ENCODE measurements around the gene MARCHF2. TPM values are rescaled to one million over a fixed set of nuclear protein-coding genes. Genes with fewer than 3 reads are reported as not detected.

The MARCHF2 gene
- total RNA-seq, 1 experiment from 2014 or later = 20.2 TPM

GRCh38 chr19:8486661-8487136, 73.6 kb downstream of the MARCHF2 start (continued):
- TF ChIP-seq, protein P1, sequence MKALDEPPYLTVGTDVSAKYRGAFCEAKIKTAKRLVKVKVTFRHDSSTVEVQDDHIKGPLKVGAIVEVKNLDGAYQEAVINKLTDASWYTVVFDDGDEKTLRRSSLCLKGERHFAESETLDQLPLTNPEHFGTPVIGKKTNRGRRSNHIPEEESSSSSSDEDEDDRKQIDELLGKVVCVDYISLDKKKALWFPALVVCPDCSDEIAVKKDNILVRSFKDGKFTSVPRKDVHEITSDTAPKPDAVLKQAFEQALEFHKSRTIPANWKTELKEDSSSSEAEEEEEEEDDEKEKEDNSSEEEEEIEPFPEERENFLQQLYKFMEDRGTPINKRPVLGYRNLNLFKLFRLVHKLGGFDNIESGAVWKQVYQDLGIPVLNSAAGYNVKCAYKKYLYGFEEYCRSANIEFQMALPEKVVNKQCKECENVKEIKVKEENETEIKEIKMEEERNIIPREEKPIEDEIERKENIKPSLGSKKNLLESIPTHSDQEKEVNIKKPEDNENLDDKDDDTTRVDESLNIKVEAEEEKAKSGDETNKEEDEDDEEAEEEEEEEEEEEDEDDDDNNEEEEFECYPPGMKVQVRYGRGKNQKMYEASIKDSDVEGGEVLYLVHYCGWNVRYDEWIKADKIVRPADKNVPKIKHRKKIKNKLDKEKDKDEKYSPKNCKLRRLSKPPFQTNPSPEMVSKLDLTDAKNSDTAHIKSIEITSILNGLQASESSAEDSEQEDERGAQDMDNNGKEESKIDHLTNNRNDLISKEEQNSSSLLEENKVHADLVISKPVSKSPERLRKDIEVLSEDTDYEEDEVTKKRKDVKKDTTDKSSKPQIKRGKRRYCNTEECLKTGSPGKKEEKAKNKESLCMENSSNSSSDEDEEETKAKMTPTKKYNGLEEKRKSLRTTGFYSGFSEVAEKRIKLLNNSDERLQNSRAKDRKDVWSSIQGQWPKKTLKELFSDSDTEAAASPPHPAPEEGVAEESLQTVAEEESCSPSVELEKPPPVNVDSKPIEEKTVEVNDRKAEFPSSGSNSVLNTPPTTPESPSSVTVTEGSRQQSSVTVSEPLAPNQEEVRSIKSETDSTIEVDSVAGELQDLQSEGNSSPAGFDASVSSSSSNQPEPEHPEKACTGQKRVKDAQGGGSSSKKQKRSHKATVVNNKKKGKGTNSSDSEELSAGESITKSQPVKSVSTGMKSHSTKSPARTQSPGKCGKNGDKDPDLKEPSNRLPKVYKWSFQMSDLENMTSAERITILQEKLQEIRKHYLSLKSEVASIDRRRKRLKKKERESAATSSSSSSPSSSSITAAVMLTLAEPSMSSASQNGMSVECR (CRISPR knock-in tag; IDR thresholded peaks at IDR 0.05; ENCODE audit: borderline replicate concordance) = no peak
- no peak for TF ChIP-seq TEAD4 (CRISPR knock-in tag; IDR thresholded peaks at IDR 0.05)

DNA sequence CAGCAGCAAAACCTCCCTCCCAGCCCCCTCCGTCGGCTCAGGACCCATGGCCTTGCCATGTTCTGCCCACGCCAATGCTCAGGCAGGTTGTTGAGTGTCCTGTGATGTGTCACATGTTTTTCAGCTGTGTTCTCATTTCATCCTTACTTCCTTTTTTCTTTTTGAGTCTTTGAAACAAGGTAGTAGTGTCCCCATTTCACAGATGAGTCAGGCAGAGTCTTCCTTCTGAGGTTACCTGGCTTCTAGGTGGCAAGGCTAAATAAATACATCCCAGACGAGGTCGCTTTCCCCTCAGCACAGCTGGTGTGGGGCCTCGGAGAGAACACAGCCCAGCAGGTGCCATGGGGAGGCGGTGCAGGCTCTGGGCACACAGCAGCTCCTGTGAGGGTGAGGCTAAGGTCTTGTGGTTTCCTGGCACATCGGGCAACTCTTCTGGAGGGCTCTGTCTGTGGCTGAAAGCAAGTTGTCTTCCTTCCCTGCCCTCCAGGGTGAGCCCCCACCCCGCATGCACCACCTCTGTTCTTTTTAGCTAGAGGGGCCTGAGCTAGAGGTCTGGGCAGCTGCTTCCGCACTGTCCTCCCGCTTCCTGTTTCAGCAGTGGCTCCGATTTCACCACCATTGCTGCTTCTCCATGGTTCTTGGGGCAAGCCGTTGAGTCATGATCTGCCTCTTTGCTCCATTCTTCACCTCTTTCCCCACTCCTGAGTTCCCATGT, 74.2 kb downstream of the MARCHF2 start:
- Mint-ChIP-seq H3K4me1 (peaks cover 5% of the 10 kb centered on the region; the same call in 1 of the 2 replicates), H3K9me3 (no peaks in the 10 kb centered on the region), H3K36me3 (peaks cover 66% of the 10 kb centered on the region), H3K27me3 (ENCODE audit: low read depth) (no peaks in the 10 kb centered on the region), H3K4me3 (no peak overlapping the region), H3K27ac (peak overlapping the region; percentile 73)
- ChIA-PET CTCF (interaction anchor here (0.5 to 1.2 kb wide), 6 partner anchors 8 to 586 kb away, joined by 3 to 8 read pairs (median 4); partner anchors contain the start of gene ZNF414), POLR2A (interaction anchor here (0.8 kb wide), 2 partner anchors 26 to 74 kb away, joined by 3 to 4 read pairs; partner anchors contain the start of genes MARCHF2 and ZNF414)
- TF ChIP-seq USF1 (CRISPR knock-in tag; IDR thresholded peaks at IDR 0.05) (no peak), ERG (CRISPR knock-in tag; IDR thresholded peaks at IDR 0.05) (no peak), IRF2 (CRISPR knock-in tag; IDR thresholded peaks at IDR 0.05; ENCODE audit: borderline replicate concordance, low read depth) (no peak), GRHL2 (CRISPR knock-in tag; IDR thresholded peaks at IDR 0.05; ENCODE audit: insufficient replicate concordance, severe bottlenecking) (no peak), FOXJ3 (CRISPR knock-in tag; IDR thresholded peaks at IDR 0.05; ENCODE audit: borderline replicate concordance) (no peak), ZMAT4 (CRISPR knock-in tag; IDR thresholded peaks at IDR 0.05) (no peak), SMAD4 (CRISPR knock-in tag; IDR thresholded peaks at IDR 0.05) (no peak), TEAD4 (CRISPR knock-in tag; IDR thresholded peaks at IDR 0.05) (no peak), GTF2I (CRISPR knock-in tag; conservative IDR thresholded peaks at IDR 0.05) (no peak), CREB1 (CRISPR knock-in tag; IDR thresholded peaks at IDR 0.05) (no peak), ZNF121 (CRISPR knock-in tag; IDR thresholded peaks at IDR 0.05) (no peak)
- TF ChIP-seq, protein P2, sequence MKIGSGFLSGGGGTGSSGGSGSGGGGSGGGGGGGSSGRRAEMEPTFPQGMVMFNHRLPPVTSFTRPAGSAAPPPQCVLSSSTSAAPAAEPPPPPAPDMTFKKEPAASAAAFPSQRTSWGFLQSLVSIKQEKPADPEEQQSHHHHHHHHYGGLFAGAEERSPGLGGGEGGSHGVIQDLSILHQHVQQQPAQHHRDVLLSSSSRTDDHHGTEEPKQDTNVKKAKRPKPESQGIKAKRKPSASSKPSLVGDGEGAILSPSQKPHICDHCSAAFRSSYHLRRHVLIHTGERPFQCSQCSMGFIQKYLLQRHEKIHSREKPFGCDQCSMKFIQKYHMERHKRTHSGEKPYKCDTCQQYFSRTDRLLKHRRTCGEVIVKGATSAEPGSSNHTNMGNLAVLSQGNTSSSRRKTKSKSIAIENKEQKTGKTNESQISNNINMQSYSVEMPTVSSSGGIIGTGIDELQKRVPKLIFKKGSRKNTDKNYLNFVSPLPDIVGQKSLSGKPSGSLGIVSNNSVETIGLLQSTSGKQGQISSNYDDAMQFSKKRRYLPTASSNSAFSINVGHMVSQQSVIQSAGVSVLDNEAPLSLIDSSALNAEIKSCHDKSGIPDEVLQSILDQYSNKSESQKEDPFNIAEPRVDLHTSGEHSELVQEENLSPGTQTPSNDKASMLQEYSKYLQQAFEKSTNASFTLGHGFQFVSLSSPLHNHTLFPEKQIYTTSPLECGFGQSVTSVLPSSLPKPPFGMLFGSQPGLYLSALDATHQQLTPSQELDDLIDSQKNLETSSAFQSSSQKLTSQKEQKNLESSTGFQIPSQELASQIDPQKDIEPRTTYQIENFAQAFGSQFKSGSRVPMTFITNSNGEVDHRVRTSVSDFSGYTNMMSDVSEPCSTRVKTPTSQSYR (CRISPR knock-in tag; IDR thresholded peaks at IDR 0.05) = no peak
- TF ChIP-seq, protein P3, sequence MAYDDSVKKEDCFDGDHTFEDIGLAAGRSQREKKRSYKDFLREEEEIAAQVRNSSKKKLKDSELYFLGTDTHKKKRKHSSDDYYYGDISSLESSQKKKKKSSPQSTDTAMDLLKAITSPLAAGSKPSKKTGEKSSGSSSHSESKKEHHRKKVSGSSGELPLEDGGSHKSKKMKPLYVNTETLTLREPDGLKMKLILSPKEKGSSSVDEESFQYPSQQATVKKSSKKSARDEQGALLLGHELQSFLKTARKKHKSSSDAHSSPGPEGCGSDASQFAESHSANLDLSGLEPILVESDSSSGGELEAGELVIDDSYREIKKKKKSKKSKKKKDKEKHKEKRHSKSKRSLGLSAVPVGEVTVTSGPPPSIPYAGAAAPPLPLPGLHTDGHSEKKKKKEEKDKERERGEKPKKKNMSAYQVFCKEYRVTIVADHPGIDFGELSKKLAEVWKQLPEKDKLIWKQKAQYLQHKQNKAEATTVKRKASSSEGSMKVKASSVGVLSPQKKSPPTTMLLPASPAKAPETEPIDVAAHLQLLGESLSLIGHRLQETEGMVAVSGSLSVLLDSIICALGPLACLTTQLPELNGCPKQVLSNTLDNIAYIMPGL (CRISPR knock-in tag; IDR thresholded peaks at IDR 0.05) = no peak
- TF ChIP-seq, protein P4, sequence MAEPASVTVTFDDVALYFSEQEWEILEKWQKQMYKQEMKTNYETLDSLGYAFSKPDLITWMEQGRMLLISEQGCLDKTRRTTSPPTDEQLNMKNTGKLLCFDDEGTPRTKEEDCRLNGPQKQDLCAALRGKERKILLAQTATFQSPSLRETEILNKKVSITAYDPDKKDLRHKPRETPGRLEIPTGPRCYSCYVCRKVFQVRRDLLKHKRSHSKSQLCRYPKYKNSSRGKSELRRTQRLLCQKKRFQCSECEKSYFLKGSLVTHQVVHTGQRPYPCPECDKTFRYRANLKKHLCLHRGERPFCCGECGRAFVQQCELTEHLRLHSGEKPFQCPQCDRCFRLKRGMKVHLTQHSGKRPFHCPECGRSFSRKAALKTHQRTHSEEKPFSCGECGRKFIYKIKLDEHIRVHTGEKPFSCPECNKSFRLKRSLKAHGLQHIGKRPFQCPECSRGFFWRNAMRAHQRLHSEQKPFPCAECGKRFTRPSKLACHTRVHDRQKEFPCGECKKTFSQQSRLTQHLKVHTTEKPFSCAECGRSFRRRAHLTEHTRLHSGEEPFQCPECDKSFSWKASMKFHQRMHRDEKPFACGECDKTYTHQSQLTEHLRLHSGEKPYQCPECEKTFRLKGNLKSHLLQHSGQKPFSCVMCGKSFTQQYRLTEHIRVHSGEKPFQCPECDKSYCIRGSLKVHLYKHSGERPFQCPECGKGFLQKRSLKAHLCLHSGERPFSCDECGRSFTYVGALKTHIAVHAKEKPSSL (CRISPR knock-in tag; conservative IDR thresholded peaks at IDR 0.05) = no peak
- ATAC-seq (no peak), DNase-seq (ENCODE audit: low spot score) (no peak)

Measured in WTC11 (cell line).